A549 (cell line): ENCODE data around the gene PPP1R9A.
"Not testable (repeated sequence)": the region's sequence is repeated elsewhere in the genome, so short reads cannot be mapped to it uniquely, and the experiment has no call there.

Experiments
- HDAC2 ChIP-seq: fragments of 200-600 bp; sonication (generic); IDR thresholded peaks from 2 replicates; pipeline ENCODE4 v1.6.1; 2016
- MAFK ChIP-seq: fragments of 450-650 bp; IDR thresholded peaks from 2 replicates; pipeline ENCODE4 v1.6.1; 2014; ENCODE audit not compliant: partially characterized antibody
- POLR2A ChIP-seq: IDR thresholded peaks from 2 replicates; pipeline ENCODE4 v1.6.1; 2012; ENCODE audit warnings: mild to moderate bottlenecking, low read length
- TF ChIP-seq, protein P1 (sequence below): fragments of >200 bp; sonication (Bioruptor Twin); formaldehyde crosslinking; IDR thresholded peaks from 3 replicates; pipeline ENCODE4 v1.5.1; 2016

DNA sequence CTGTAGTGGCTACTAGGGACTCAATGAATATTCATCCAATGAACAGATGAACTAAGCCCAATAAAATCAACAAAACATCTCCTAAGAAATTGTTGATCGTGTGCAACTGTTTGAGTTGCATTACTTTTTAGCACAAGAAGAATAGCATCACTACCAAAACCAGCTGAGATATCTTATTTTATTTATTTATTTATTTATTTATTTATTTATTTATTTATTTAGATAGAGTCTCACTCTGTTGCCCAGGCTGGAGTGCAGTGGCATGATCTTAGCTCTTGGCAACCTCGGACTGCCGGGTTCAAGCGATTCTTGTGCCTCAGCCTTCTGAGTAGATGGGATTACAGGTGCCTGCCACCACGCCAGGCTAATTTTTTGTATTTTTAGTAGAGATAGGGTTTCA lies 92.2 kb downstream of the PPP1R9A start:
- TF ChIP-seq, protein P1, sequence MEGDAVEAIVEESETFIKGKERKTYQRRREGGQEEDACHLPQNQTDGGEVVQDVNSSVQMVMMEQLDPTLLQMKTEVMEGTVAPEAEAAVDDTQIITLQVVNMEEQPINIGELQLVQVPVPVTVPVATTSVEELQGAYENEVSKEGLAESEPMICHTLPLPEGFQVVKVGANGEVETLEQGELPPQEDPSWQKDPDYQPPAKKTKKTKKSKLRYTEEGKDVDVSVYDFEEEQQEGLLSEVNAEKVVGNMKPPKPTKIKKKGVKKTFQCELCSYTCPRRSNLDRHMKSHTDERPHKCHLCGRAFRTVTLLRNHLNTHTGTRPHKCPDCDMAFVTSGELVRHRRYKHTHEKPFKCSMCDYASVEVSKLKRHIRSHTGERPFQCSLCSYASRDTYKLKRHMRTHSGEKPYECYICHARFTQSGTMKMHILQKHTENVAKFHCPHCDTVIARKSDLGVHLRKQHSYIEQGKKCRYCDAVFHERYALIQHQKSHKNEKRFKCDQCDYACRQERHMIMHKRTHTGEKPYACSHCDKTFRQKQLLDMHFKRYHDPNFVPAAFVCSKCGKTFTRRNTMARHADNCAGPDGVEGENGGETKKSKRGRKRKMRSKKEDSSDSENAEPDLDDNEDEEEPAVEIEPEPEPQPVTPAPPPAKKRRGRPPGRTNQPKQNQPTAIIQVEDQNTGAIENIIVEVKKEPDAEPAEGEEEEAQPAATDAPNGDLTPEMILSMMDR, result not testable (repeated sequence)
- TF ChIP-seq POLR2A, HDAC2, MAFK: not testable (repeated sequence)
